ENCODE measurements around the gene ANKRD16. TPM values are rescaled to one million over a fixed set of nuclear protein-coding genes. Genes with fewer than 3 reads are reported as not detected.

The ANKRD16 gene
- total and polyA plus RNA-seq, 7 experiments from 2014 or later = 4.6 to 9.8 (median 7.0) TPM

DNA sequence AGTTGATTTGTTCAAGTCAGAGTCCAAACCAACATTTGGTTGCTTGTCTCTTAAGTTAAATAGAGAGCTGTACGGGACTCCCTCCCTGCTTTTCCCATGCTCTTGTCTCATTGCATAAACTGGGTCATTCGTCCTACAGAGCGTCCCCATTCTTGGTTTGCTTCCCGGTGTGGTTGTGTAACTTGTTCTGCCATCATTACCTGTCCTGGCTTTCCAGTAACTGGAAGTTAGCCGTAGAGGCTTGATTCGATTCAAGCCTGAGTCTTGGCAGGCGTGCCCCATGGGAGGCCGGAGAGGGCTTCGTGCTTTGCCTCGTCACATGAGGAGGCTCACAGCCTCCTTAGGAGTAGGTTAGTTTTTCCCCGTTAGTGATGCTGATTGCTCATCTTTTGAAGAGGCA, 40.6 kb upstream of the ANKRD16 start:
- Histone ChIP-seq H3K9me3 (ENCODE audit: control insufficient read depth in 2 of 3, low read length in 3 of 3) (no peaks in the 10 kb centered on the region), H3K4me3 (ENCODE audit: low read length) (no peak overlapping the region), H3K27me3 (ENCODE audit: control insufficient read depth in 2 of 2, insufficient read depth in 2 of 2, low read length in 2 of 2) (no peaks in the 10 kb centered on the region), H3K27ac (ENCODE audit: low read depth, low read length) (no peak overlapping the region), H3K36me3 (ENCODE audit: control insufficient read depth in 2 of 3, insufficient read depth in 3 of 3, low read length in 3 of 3) (peaks cover 0 to 65% (median 7%) of the 10 kb centered on the region in 3 experiments), H3K4me1 (ENCODE audit: control insufficient read depth in 2 of 2, insufficient read depth in 2 of 2, low read length in 2 of 2) (no peaks in the 10 kb centered on the region)
- DNase-seq = no peak
- H3K27ac Mint-ChIP-seq = peak overlapping the region in 1 of 9 donors; percentile 47
- intact Hi-C loops (cut with micrococcal nuclease) = loop anchor here in 1 of 2 donors (5.0 kb wide), 1 partner anchor 47 kb away; the partner anchor contains the start of gene IL15RA
- H3K36me3 Mint-ChIP-seq = peaks cover 2 to 53% (median 18%) of the 10 kb centered on the region in 5 donors
- no peaks in the 10 kb centered on the region for H3K9me3 Mint-ChIP-seq
- ATAC-seq = no peak
- ChIA-PET CTCF (interaction anchor here (0.6 kb wide), 1 partner anchor 535 kb away, joined by 3 read pairs; no protein-coding TSS in a partner anchor), POLR2A (no interaction called here)
- H3K27me3 Mint-ChIP-seq = no peaks in the 10 kb centered on the region
- H3K4me1 Mint-ChIP-seq = peaks cover 0 to 3% (median 0%) of the 10 kb centered on the region in 7 donors
- H3K4me3 Mint-ChIP-seq = no peak overlapping the region

DNA sequence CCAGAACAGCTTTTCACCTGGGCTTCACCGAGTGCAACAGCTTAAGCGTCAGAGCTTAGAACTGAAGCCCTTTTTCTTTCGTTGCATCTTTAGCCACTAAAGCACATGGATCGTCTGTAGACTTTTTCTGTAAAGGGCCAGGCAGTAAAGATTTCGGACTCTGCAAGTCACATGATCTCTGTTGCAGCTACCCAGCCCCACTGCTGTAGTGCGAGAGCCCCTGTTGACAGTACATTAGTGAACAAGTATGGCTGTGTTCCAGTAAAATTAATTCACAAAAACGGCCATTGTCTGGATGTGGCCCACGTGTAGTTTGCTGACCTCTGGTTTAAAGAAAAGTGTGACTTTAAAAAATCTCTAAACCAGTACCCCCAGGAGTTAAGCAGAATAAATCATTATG, 39.7 kb upstream of the ANKRD16 start:
- Mint-ChIP-seq H3K27ac (no peak overlapping the region), H3K27me3 (no peaks in the 10 kb centered on the region), H3K4me1 (peaks cover 0 to 3% (median 0%) of the 10 kb centered on the region in 7 donors), H3K4me3 (no peak overlapping the region), H3K9me3 (no peaks in the 10 kb centered on the region), H3K36me3 (peaks cover 7 to 57% (median 21%) of the 10 kb centered on the region in 5 donors)
- no peak for DNase-seq
- H3K4me1 ChIP-seq (ENCODE audit: control insufficient read depth in 2 of 2, insufficient read depth in 2 of 2, low read length in 2 of 2) = no peaks in the 10 kb centered on the region
- no peak overlapping the region for H3K27ac ChIP-seq (ENCODE audit: low read depth, low read length)
- peaks cover 0 to 70% (median 7%) of the 10 kb centered on the region in 3 experiments for H3K36me3 ChIP-seq (ENCODE audit: control insufficient read depth in 2 of 3, insufficient read depth in 3 of 3, low read length in 3 of 3)
- no peaks in the 10 kb centered on the region for H3K9me3 ChIP-seq (ENCODE audit: control insufficient read depth in 2 of 3, low read length in 3 of 3)
- ATAC-seq = no peak
- H3K4me3 ChIP-seq (ENCODE audit: low read length) = no peak overlapping the region
- CTCF ChIA-PET = no interaction called here
- POLR2A ChIA-PET = no interaction called here
- intact Hi-C loops (cut with micrococcal nuclease) = no loop called here
- H3K27me3 ChIP-seq (ENCODE audit: control insufficient read depth in 2 of 2, insufficient read depth in 2 of 2, low read length in 2 of 2) = no peaks in the 10 kb centered on the region

DNA sequence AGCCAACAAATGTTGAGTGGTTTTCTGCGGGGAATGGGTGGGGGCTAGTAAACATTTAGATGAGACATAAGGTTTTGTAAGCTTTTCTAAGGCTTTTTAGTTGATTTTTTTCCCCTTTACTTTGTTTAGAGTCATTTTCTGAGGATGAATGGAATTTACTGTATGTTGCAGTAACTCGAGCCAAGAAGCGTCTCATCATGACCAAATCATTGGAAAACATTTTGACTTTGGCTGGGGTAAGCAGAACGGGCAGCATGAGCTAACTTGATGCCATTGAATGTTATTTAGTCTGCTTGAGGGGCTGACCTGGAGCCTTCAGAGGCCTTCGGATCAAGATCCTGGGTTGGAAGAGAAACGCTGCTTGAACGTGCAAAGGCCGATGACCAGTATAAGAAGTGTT, 37.6 kb upstream of the ANKRD16 start:
- Mint-ChIP-seq H3K4me3 (no peak overlapping the region), H3K27ac (peak overlapping the region in 2 of 9 donors; percentile 54 to 82), H3K27me3 (no peaks in the 10 kb centered on the region), H3K9me3 (no peaks in the 10 kb centered on the region), H3K4me1 (peaks cover 0 to 3% (median 0%) of the 10 kb centered on the region in 7 donors), H3K36me3 (peaks cover 18 to 72% (median 24%) of the 10 kb centered on the region in 5 donors)
- CTCF ChIA-PET = no interaction called here
- H3K4me1 ChIP-seq (ENCODE audit: control insufficient read depth in 2 of 2, insufficient read depth in 2 of 2, low read length in 2 of 2) = no peaks in the 10 kb centered on the region
- no peaks in the 10 kb centered on the region for H3K27me3 ChIP-seq (ENCODE audit: control insufficient read depth in 2 of 2, insufficient read depth in 2 of 2, low read length in 2 of 2)
- POLR2A ChIA-PET = no interaction called here
- peaks cover 4 to 91% (median 7%) of the 10 kb centered on the region in 3 experiments for H3K36me3 ChIP-seq (ENCODE audit: control insufficient read depth in 2 of 3, insufficient read depth in 3 of 3, low read length in 3 of 3)
- no peaks in the 10 kb centered on the region for H3K9me3 ChIP-seq (ENCODE audit: control insufficient read depth in 2 of 3, low read length in 3 of 3)
- intact Hi-C loops (cut with micrococcal nuclease) = no loop called here
- no peak overlapping the region for H3K4me3 ChIP-seq (ENCODE audit: low read length)
- no peak overlapping the region for H3K27ac ChIP-seq (ENCODE audit: low read depth, low read length)
- ATAC-seq (no peak), DNase-seq (no peak)

DNA sequence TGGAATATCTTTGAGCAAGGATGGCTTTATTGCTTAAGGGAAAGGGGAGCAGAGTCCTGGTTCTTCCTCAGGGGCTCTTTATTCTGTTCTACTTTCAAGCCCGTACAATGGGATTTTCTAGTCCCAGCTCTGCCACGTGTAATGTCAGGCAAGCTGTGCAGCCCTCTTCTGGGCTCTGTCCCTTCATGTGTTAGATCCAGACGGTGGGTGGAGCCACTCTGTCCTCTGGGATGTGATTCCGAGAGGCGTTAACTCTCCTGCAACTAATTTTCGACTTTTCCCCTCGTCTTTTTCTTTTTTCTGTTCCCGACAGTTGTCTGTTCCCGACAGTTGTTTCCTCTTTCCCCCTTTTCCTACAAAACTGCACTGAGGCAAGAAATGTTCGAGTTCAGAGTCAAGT, 35.2 kb upstream of the ANKRD16 start:
- no peaks in the 10 kb centered on the region for H3K9me3 Mint-ChIP-seq
- CTCF ChIA-PET = no interaction called here
- Histone ChIP-seq H3K27ac (ENCODE audit: low read depth, low read length) (no peak overlapping the region), H3K27me3 (ENCODE audit: control insufficient read depth in 2 of 2, insufficient read depth in 2 of 2, low read length in 2 of 2) (no peaks in the 10 kb centered on the region), H3K36me3 (ENCODE audit: control insufficient read depth in 2 of 3, insufficient read depth in 3 of 3, low read length in 3 of 3) (peaks cover 7 to 95% (median 12%) of the 10 kb centered on the region in 3 experiments), H3K9me3 (ENCODE audit: control insufficient read depth in 2 of 3, low read length in 3 of 3) (no peaks in the 10 kb centered on the region), H3K4me1 (ENCODE audit: control insufficient read depth in 2 of 2, insufficient read depth in 2 of 2, low read length in 2 of 2) (no peaks in the 10 kb centered on the region), H3K4me3 (ENCODE audit: low read length) (no peak overlapping the region)
- ATAC-seq = no peak
- peaks cover 27 to 75% (median 30%) of the 10 kb centered on the region in 5 donors for H3K36me3 Mint-ChIP-seq
- no peak for DNase-seq
- intact Hi-C loops (cut with micrococcal nuclease) = no loop called here
- H3K4me1 Mint-ChIP-seq = peaks cover 0 to 3% (median 0%) of the 10 kb centered on the region in 7 donors
- H3K27me3 Mint-ChIP-seq = no peaks in the 10 kb centered on the region
- H3K4me3 Mint-ChIP-seq = no peak overlapping the region
- H3K27ac Mint-ChIP-seq = no peak overlapping the region
- POLR2A ChIA-PET = no interaction called here

DNA sequence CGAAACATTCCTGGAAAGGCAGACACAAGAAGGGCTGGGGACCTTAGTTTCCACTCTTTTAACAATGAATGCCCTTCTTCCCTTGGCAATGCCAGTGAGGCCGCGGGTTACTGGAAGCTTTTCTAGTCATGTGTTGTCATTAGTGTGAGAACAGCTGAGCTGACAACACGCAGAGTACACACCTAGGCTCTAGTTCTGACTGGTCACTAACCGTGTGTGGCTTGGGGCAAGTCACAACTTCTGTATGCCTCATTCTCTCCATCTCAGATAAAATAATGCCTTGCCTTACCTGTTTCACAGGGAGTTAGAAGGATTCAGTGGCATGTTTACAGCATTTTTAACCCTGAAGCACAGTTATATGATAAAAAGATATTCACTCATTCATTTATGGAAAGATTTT, 32.1 kb upstream of the ANKRD16 start:
- Histone ChIP-seq H3K27ac (ENCODE audit: low read depth, low read length) (no peak overlapping the region), H3K4me1 (ENCODE audit: control insufficient read depth in 2 of 2, insufficient read depth in 2 of 2, low read length in 2 of 2) (no peaks in the 10 kb centered on the region), H3K27me3 (ENCODE audit: control insufficient read depth in 2 of 2, insufficient read depth in 2 of 2, low read length in 2 of 2) (no peaks in the 10 kb centered on the region), H3K9me3 (ENCODE audit: control insufficient read depth in 2 of 3, low read length in 3 of 3) (no peaks in the 10 kb centered on the region), H3K36me3 (ENCODE audit: control insufficient read depth in 2 of 3, insufficient read depth in 3 of 3, low read length in 3 of 3) (peaks cover 4 to 90% (median 12%) of the 10 kb centered on the region in 3 experiments), H3K4me3 (ENCODE audit: low read length) (no peak overlapping the region)
- peaks cover 0 to 3% (median 0%) of the 10 kb centered on the region in 7 donors for H3K4me1 Mint-ChIP-seq
- no peaks in the 10 kb centered on the region for H3K9me3 Mint-ChIP-seq
- no peaks in the 10 kb centered on the region for H3K27me3 Mint-ChIP-seq
- H3K27ac Mint-ChIP-seq = no peak overlapping the region
- ChIA-PET POLR2A (no interaction called here), CTCF (no interaction called here)
- ATAC-seq (no peak), DNase-seq (no peak)
- H3K36me3 Mint-ChIP-seq = peaks cover 21 to 76% (median 27%) of the 10 kb centered on the region in 5 donors
- intact Hi-C loops (cut with micrococcal nuclease) = no loop called here
- no peak overlapping the region for H3K4me3 Mint-ChIP-seq

DNA sequence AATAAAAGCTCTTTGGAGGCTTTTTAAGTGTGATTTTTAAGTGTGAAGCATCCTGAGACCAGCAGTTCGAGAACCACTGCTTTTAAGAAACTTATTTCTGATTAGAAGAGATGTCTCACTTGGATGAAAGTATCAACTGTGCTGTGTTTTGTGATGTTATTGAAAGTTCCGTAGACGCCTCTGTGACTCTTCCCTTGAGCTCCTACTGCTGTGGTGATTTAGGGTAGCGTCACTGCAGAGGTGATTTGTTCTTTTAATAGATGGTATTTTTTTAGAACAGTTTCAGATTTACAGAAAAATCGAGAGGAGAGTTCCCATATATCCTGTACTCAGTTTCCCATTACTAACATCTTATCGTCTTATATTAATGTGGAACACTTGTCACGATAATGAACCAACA, 29.9 kb upstream of the ANKRD16 start:
- no peaks in the 10 kb centered on the region for H3K27me3 ChIP-seq (ENCODE audit: control insufficient read depth in 2 of 2, insufficient read depth in 2 of 2, low read length in 2 of 2)
- H3K27ac Mint-ChIP-seq = peak overlapping the region in 1 of 9 donors; percentile 41
- peaks cover 0 to 92% (median 18%) of the 10 kb centered on the region in 3 experiments for H3K36me3 ChIP-seq (ENCODE audit: control insufficient read depth in 2 of 3, insufficient read depth in 3 of 3, low read length in 3 of 3)
- no peak for ATAC-seq
- H3K4me3 Mint-ChIP-seq = no peak overlapping the region
- H3K27ac ChIP-seq (ENCODE audit: low read depth, low read length) = no peak overlapping the region
- POLR2A ChIA-PET = interaction anchor here (0.5 kb wide), 1 partner anchor 68 kb away, joined by 3 read pairs; no protein-coding TSS in a partner anchor
- H3K4me1 ChIP-seq (ENCODE audit: control insufficient read depth in 2 of 2, insufficient read depth in 2 of 2, low read length in 2 of 2) = no peaks in the 10 kb centered on the region
- peaks cover 29 to 84% (median 30%) of the 10 kb centered on the region in 5 donors for H3K36me3 Mint-ChIP-seq
- no peak overlapping the region for H3K4me3 ChIP-seq (ENCODE audit: low read length)
- CTCF ChIA-PET = no interaction called here
- H3K27me3 Mint-ChIP-seq = no peaks in the 10 kb centered on the region
- intact Hi-C loops (cut with micrococcal nuclease) = no loop called here
- no peaks in the 10 kb centered on the region for H3K4me1 Mint-ChIP-seq
- H3K9me3 ChIP-seq (ENCODE audit: control insufficient read depth in 2 of 3, low read length in 3 of 3) = no peaks in the 10 kb centered on the region
- no peaks in the 10 kb centered on the region for H3K9me3 Mint-ChIP-seq
- DNase-seq = no peak

DNA sequence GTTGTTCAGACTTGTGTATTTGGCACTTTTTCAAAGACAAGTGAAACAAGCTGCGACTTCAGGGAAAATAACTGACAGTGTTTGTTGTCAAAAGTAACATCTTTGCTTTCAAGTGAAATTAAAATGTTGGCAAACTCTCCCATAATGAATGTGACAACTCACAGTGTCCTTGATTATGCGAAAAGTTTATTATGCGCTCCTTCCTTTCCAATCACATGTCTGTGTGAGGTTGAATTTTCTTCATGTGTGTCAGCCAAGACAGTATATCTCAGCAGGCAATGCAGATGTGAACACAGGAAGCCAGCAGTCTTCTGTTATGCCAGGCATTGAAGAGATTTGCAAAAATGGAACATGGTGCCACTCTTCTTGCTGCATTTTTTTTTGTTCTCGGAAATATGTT, 29.1 kb upstream of the ANKRD16 start:
- Mint-ChIP-seq H3K4me3 (no peak overlapping the region), H3K27ac (no peak overlapping the region), H3K27me3 (no peaks in the 10 kb centered on the region), H3K4me1 (no peaks in the 10 kb centered on the region), H3K36me3 (peaks cover 24 to 86% (median 30%) of the 10 kb centered on the region in 5 donors), H3K9me3 (no peaks in the 10 kb centered on the region)
- Histone ChIP-seq H3K4me1 (ENCODE audit: control insufficient read depth in 2 of 2, insufficient read depth in 2 of 2, low read length in 2 of 2) (no peaks in the 10 kb centered on the region), H3K27me3 (ENCODE audit: control insufficient read depth in 2 of 2, insufficient read depth in 2 of 2, low read length in 2 of 2) (no peaks in the 10 kb centered on the region), H3K4me3 (ENCODE audit: low read length) (no peak overlapping the region), H3K36me3 (ENCODE audit: control insufficient read depth in 2 of 3, insufficient read depth in 3 of 3, low read length in 3 of 3) (peaks cover 5 to 92% (median 22%) of the 10 kb centered on the region in 3 experiments), H3K9me3 (ENCODE audit: control insufficient read depth in 2 of 3, low read length in 3 of 3) (no peaks in the 10 kb centered on the region), H3K27ac (ENCODE audit: low read depth, low read length) (no peak overlapping the region)
- ChIA-PET CTCF (no interaction called here), POLR2A (interaction anchor here (0.7 kb wide), 1 partner anchor 253 kb away, joined by 3 read pairs; no protein-coding TSS in a partner anchor)
- no peak for DNase-seq
- ATAC-seq = no peak
- intact Hi-C loops (cut with micrococcal nuclease) = no loop called here

All from naive thymus-derived CD4-positive, alpha-beta T cell (primary cell).